PC-9 (cell line): ENCODE results near the gene ADGRA1.

Experiments
- CTCF ChIP-seq: fragments of 200-600 bp; sonication (generic); conservative IDR thresholded peaks from 2 replicates; pipeline ENCODE4 v1.6.1; 2017; ENCODE audit warnings: mixed run types, antibody characterized with exemption, mild to moderate bottlenecking, moderate library complexity
- EZH2 ChIP-seq: fragments of 200-600 bp; sonication (generic); IDR thresholded peaks from 2 replicates; pipeline ENCODE4 v1.8.0; 2017; ENCODE audit warnings: antibody characterized with exemption, low read depth

GRCh38 chr10:133075346-133076137 is 12.2 kb upstream of the ADGRA1 start:
- no peak for TF ChIP-seq CTCF
- TF ChIP-seq EZH2 = no peak
